Thyroid gland (tissue), 4 donors: ENCODE results near the gene RTN4. TPM values are rescaled to one million over a fixed set of nuclear protein-coding genes. Genes with fewer than 3 reads are reported as not detected.
A peak's percentile ranks its signal among the peaks of the same experiment; 100 is the strongest.

Experiments used
- DNase-seq, 2 donors: peaks; one replicate each; pipeline ENCODE4 v3.0.0-alpha.2; 2019
- H3K27ac ChIP-seq, 3 donors: fragments of 200-600 bp; sonication (generic); 1 replicate in 2 of 3; 2 replicates in 1 of 3; pipeline ENCODE4 v1.5.1; 2016 to 2019; ENCODE audit warnings: mild to moderate bottlenecking in 1 of 3, moderate library complexity in 1 of 3
- H3K27me3 ChIP-seq: fragments of 200-600 bp; sonication (generic); one replicate; pipeline ENCODE4 v1.5.1; 2019
- H3K36me3 ChIP-seq, 2 donors: fragments of 200-600 bp; sonication (generic); one replicate each; pipeline ENCODE4 v1.5.1; 2016 to 2019
- H3K4me1 ChIP-seq, 2 donors: fragments of 200-600 bp; sonication (generic); one replicate each; pipeline ENCODE4 v1.5.1; 2017 to 2019
- H3K4me3 ChIP-seq, 3 donors: fragments of 200-600 bp; sonication (generic); replicated peaks in 1 of 3; 1 replicate in 2 of 3; 2 replicates in 1 of 3; pipeline ENCODE4 v1.5.1; 2016; ENCODE audit warnings: mild to moderate bottlenecking in 1 of 3
- H3K9me3 ChIP-seq: fragments of 200-600 bp; sonication (generic); one replicate; pipeline ENCODE4 v1.5.1; 2017
- CTCF ChIP-seq, 6 experiments: fragments of 200-600 bp in 3 of 6; fragments of 450-650 bp in 3 of 6; sonication (generic) in 3 of 6; IDR thresholded peaks; one replicate each; pipeline ENCODE4 v1.5.1; 2016 to 2019; ENCODE audit warnings: antibody characterized with exemption in 6 of 6, mild to moderate bottlenecking in 2 of 6, inconsistent platforms in 1 of 6, moderate library complexity in 1 of 6
- POLR2A ChIP-seq, 2 donors: fragments of 450-650 bp; IDR thresholded peaks; one replicate each; pipeline ENCODE4 v1.6.1; 2017; ENCODE audit warnings: antibody characterized with exemption in 2 of 2, mild to moderate bottlenecking in 2 of 2, moderate library complexity in 1 of 2
- WGBS, 2 donors: methylation state at CpG; one replicate each; pipeline ENCODE4 v1.1.5; 2017; 5-methylcytosine and 5-hydroxymethylcytosine counted together
- intact Hi-C: fragments of 100-400 bp; cut with DNase I; formaldehyde crosslinking; loops from one replicate; pipeline ENCODE4 v1.15.1; 2023
- total RNA-seq, 4 donors: library from RNA; depleted of rRNA; stranded (reverse); fragments of >200 nt; gene quantifications; one replicate each; pipeline ENCODE4 v1.2.3, GENCODE V29; 2016

The RTN4 gene
- total RNA-seq, 4 donors from 2014 or later, result 144 to 256 (median 180) TPM

GRCh38 chr2:54935389-54935788 lies 114.9 kb downstream of the RTN4 start:
- DNase-seq, result no peak
- intact Hi-C loops, result no loop called here
- Histone ChIP-seq H3K27ac (peak overlapping the region in 2 of 3 donors; percentile 9 to 66), H3K4me1 (peaks cover 7 to 10% of the 10 kb centered on the region in 2 donors), H3K9me3 (no peaks in the 10 kb centered on the region), H3K4me3 (no peak overlapping the region), H3K27me3 (no peaks in the 10 kb centered on the region), H3K36me3 (no peaks in the 10 kb centered on the region)
- TF ChIP-seq CTCF (IDR thresholded peaks at IDR 0.05) (no peak), POLR2A (IDR thresholded peaks at IDR 0.05) (no peak)
- WGBS, 2 donors, result 95 to 99% methylated on average over 4 of the region's 4 CpGs

GRCh38 chr2:54931473-54931872 lies 118.8 kb downstream of the RTN4 start:
- no peaks in the 10 kb centered on the region for H3K9me3 ChIP-seq
- H3K27me3 ChIP-seq, result no peaks in the 10 kb centered on the region
- DNase-seq, result peak; percentile 57
- peak overlapping the region in 1 of 3 donors; percentile 12 for H3K27ac ChIP-seq
- intact Hi-C loops, result no loop called here
- H3K36me3 ChIP-seq, result no peaks in the 10 kb centered on the region
- no peak for TF ChIP-seq CTCF (IDR thresholded peaks at IDR 0.05)
- TF ChIP-seq POLR2A (IDR thresholded peaks at IDR 0.05), result no peak
- WGBS, 2 donors, result 43 to 48% methylated on average over 6 of the region's 6 CpGs
- H3K4me3 ChIP-seq, result no peak overlapping the region
- peaks cover 6 to 7% of the 10 kb centered on the region in 2 donors for H3K4me1 ChIP-seq

DNA sequence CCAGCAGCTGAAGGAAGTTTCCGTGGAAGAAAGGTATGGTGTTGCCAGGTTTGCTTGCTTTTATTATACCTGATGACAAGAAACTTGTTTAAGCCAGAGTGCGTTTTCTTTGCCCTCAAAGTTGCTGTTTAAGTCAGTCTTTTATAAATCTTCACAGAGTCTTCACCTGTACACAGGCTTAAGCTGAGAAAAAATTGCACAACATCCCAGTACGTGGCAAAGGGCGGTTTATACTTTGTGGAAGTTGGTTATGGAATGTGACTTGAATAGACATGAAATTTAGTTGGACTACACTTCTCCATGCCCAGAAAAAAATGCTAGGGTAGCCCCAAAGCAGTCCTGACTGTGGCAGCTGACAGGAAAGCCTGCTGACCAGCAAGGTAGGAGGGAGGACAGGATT lies 121.5 kb downstream of the RTN4 start:
- Histone ChIP-seq H3K4me1 (peaks cover 6 to 7% of the 10 kb centered on the region in 2 donors), H3K4me3 (no peak overlapping the region), H3K9me3 (no peaks in the 10 kb centered on the region), H3K27me3 (no peaks in the 10 kb centered on the region), H3K36me3 (no peaks in the 10 kb centered on the region), H3K27ac (no peak overlapping the region)
- intact Hi-C loops, result no loop called here
- no peak for DNase-seq
- TF ChIP-seq CTCF (IDR thresholded peaks at IDR 0.05) (no peak), POLR2A (IDR thresholded peaks at IDR 0.05) (no peak)
- 90 to 94% methylated on average over 4 of the region's 4 CpGs for WGBS, 2 donors

DNA sequence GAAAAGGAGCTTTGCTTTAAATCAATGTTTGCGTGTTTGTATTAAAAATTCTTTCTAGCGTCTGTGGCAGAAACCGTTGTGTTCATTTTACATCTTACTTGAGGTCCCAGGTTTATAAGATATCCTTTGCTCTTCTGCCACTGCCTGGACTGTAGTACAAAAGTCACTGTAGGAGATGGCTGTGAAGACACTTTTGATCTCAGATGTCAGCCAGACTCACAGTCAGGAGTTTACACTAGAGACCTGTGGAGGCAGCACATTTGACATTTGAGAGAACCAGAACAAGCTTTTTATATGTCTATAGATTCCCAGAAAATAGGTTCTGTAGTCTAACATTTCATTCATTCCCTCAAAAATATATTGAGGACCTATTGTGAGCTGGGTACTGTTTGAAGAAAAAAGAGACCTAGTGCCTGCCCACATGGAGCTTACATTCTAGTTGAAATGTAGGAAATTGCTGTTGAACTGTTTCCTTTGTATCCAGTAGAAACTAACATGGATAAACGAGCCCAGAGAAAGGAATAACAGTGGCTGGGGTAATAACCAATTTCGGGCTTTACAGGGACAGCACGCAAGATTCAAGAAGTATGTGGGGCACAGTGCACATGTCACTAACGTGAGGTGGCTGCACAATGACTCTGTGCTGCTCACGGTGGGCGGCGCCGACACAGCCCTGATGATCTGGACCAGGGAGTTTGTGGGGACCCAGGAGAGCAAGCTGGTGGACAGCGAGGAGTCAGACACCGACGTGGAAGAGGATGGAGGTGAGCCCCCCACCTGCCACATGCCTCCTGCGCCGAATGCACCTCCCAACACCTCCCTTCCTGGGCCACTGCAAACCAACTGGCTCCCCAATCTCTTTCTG lies 122.3 kb downstream of the RTN4 start:
- intact Hi-C loops, result no loop called here
- no peak for TF ChIP-seq CTCF (IDR thresholded peaks at IDR 0.05)
- no peak for TF ChIP-seq POLR2A (IDR thresholded peaks at IDR 0.05)
- no peaks in the 10 kb centered on the region for H3K27me3 ChIP-seq
- no peak for DNase-seq
- no peaks in the 10 kb centered on the region for H3K9me3 ChIP-seq
- H3K27ac ChIP-seq, result no peak overlapping the region
- H3K36me3 ChIP-seq, result no peaks in the 10 kb centered on the region
- 91 to 93% methylated on average over 16 of the region's 16 CpGs for WGBS, 2 donors
- H3K4me1 ChIP-seq, result peaks cover 6 to 7% of the 10 kb centered on the region in 2 donors
- H3K4me3 ChIP-seq, result no peak overlapping the region

DNA sequence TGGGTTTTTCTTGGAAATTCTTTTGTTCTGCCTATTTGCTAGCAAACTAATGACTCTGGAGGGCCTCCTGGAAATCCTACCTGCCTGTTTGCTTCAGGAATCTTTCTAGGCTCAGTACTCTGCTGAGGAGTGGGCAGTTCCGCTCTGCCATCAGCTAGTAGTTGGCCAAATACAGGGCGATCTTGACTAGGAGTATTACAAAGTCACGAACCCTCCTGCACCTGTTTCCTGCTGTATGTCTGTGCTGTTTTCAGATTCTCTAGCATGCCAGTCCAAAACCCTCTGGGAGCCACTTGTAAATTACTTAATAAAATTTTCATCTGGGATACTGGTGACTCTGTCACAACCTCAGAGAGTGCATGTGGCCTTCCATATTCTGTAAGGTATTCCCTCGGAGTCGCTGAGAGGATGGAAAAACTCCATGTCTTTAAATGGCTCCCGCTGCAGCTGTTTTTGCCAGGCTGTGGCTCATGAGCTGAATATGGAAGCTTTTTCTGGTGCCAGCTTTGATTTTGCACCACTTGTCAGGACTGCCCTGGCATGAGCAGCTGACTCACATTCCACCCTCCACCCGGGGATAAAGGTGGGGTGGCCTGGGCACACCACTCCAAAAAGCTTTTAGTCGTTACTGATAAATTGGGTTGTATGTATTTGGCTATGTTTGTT lies 123.0 kb downstream of the RTN4 start:
- Histone ChIP-seq H3K27ac (no peak overlapping the region), H3K4me3 (no peak overlapping the region), H3K4me1 (peaks cover 6 to 7% of the 10 kb centered on the region in 2 donors), H3K36me3 (no peaks in the 10 kb centered on the region), H3K27me3 (no peaks in the 10 kb centered on the region), H3K9me3 (no peaks in the 10 kb centered on the region)
- DNase-seq, result peak; percentile 41 to 50
- WGBS, 2 donors, result 84 to 89% methylated on average over 8 of the region's 8 CpGs
- TF ChIP-seq CTCF (IDR thresholded peaks at IDR 0.05) (no peak), POLR2A (IDR thresholded peaks at IDR 0.05) (no peak)
- intact Hi-C loops, result no loop called here
